GM12864 (cell line): ENCODE results near the gene RRN3.
"Not testable (repeated sequence)": the region's sequence is repeated elsewhere in the genome, so short reads cannot be mapped to it uniquely, and the experiment has no call there.

Experiments used
- DNase-seq: peaks from one replicate; pipeline ENCODE4 v3.0.0-alpha.2; 2011; ENCODE audit warnings: low read depth
- H3K4me3 ChIP-seq: 2 replicates; pipeline ENCODE4 v1.5.1; 2011; ENCODE audit warnings: mild to moderate bottlenecking, low read depth, low read length, control low read depth
- CTCF ChIP-seq: IDR thresholded peaks from 2 replicates; pipeline ENCODE4 v1.5.1; 2011; ENCODE audit warnings: low read depth, mild to moderate bottlenecking, moderate library complexity, low read length, control low read depth, inconsistent platforms; ENCODE audit errors: missing control alignments

Gene RRN3

GRCh38 chr16:15127641-15128425, 33.8 kb upstream of the RRN3 start:
- DNase-seq, H3K4me3 ChIP-seq: not testable (repeated sequence)

GRCh38 chr16:15100372-15100987, 6.4 kb upstream of the RRN3 start:
- not testable (repeated sequence) for DNase-seq

GRCh38 chr16:15099366-15099909, 5.4 kb upstream of the RRN3 start:
- not testable (repeated sequence) for H3K4me3 ChIP-seq, DNase-seq

More at GRCh38 chr16:15100372-15100987, 6.4 kb upstream of the RRN3 start:
- not testable (repeated sequence) for H3K4me3 ChIP-seq

GRCh38 chr16:15096583-15096972, 2.5 kb upstream of the RRN3 start:
- not testable (repeated sequence) for DNase-seq, H3K4me3 ChIP-seq

GRCh38 chr16:15093571-15093954, 509 bp downstream of the RRN3 start:
- DNase-seq, result not testable (repeated sequence)

GRCh38 chr16:15090663-15091269, 3.3 kb downstream of the RRN3 start:
- H3K4me3 ChIP-seq, DNase-seq: not testable (repeated sequence)

More at GRCh38 chr16:15093571-15093954, 509 bp downstream of the RRN3 start:
- H3K4me3 ChIP-seq, result peak overlapping the region; percentile 73

GRCh38 chr16:15082788-15083187, 11.3 kb downstream of the RRN3 start:
- DNase-seq, H3K4me3 ChIP-seq: not testable (repeated sequence)

- H3K4me3 ChIP-seq, DNase-seq: not testable (repeated sequence)
Observed at GRCh38 chr16:15080883-15081282, 13.2 kb downstream of the RRN3 start.

GRCh38 chr16:15076161-15076560, 17.9 kb downstream of the RRN3 start:
- not testable (repeated sequence) for DNase-seq, H3K4me3 ChIP-seq

- no peak for DNase-seq
- no peak overlapping the region for H3K4me3 ChIP-seq
- TF ChIP-seq CTCF, result no peak
Observed at GRCh38 chr16:15073101-15073500, 21.0 kb downstream of the RRN3 start.

- peak; percentile 1 for TF ChIP-seq CTCF
- not testable (repeated sequence) for H3K4me3 ChIP-seq, DNase-seq
Observed at GRCh38 chr16:15071916-15072769, 21.9 kb downstream of the RRN3 start.

- not testable (repeated sequence) for DNase-seq, H3K4me3 ChIP-seq
Observed at GRCh38 chr16:15071013-15071412, 23.1 kb downstream of the RRN3 start.

GRCh38 chr16:15066690-15067089, 27.4 kb downstream of the RRN3 start:
- not testable (repeated sequence) for DNase-seq, H3K4me3 ChIP-seq

- not testable (repeated sequence) for DNase-seq, H3K4me3 ChIP-seq
Observed at GRCh38 chr16:15065961-15066360, 28.1 kb downstream of the RRN3 start.

GRCh38 chr16:15062085-15062810, 31.8 kb downstream of the RRN3 start:
- DNase-seq, result not testable (repeated sequence)

More at GRCh38 chr16:15062085-15062810, 31.8 kb downstream of the RRN3 start:
- H3K4me3 ChIP-seq, result not testable (repeated sequence)
